ENCODE data around the gene MFSD2B.
"Not testable (repeated sequence)": the region's sequence is repeated elsewhere in the genome, so short reads cannot be mapped to it uniquely, and the experiment has no call there.

The MFSD2B gene

GRCh38 chr2:24009680-24010476, at the start of gene MFSD2B:
Gene MFSD2B, plus strand, starts transcription at chr2:24010085. Its CDS starts 12 bp downstream, at chr2:24010097.
- no peak for DNase-seq (ENCODE audit: low read depth)

DNA sequence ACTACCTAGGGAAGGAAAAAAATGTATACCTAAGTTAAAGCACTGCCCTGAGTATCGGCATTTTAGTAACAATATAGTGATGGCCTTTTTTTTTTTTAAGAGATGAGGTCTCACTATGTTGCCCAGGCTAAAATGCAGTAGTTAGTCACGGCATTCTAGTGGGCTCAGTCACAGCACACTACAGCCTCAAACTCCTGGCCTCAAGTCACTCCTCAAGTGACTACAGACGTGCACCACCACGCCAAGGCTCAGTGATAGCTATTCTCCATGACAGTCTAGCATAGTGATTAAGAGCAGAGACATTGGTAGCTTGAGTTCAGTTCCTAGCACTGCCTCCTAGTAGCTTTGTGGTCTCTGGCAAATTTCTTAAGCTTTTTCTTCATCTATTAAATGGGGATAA, 42.0 kb upstream of the MFSD2B start:
- no peak for DNase-seq (ENCODE audit: low read depth)

- no peak for DNase-seq (ENCODE audit: low read depth)
Measured at GRCh38 chr2:23976883-23977282, 33.0 kb upstream of the MFSD2B start.

DNA sequence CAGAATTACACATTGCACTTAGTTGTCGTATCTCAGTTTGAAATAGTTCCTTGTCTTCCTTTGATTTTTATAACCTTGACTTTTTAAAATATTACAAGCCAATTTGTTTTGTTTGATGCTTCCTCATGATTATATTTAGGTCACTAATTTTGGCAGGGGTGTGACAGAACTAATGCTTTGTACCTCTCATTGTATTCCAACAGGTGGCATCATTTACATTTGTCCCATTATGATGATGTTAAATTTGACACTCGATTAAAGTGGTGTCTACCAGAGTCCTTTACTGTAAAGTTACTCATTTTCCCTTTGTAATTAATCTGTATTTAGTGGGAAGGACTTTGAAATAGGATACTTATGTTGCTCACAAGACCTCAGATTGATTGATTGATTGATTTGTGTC, 21.5 kb upstream of the MFSD2B start:
- no peak for DNase-seq (ENCODE audit: low read depth)

DNA sequence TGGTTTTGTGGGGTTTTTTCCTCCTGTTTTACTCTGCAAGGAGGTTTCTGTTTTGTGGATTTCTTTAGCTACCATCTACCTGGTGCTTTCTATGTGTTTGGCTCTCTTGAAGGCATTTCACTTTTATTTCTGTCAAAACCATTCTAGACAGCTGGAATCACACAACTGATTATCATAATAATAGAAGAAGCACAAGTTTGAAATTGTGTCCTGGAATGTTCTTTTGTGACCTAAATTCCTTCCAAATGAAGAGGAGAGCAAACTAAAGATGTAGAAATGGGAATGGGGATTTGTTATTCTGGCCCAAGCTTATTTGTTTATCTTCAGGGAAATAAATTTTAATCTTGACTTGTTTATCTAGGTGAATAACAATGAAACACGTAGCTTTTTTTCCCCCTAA, 17.0 kb upstream of the MFSD2B start:
- DNase-seq (ENCODE audit: low read depth): no peak

DNA sequence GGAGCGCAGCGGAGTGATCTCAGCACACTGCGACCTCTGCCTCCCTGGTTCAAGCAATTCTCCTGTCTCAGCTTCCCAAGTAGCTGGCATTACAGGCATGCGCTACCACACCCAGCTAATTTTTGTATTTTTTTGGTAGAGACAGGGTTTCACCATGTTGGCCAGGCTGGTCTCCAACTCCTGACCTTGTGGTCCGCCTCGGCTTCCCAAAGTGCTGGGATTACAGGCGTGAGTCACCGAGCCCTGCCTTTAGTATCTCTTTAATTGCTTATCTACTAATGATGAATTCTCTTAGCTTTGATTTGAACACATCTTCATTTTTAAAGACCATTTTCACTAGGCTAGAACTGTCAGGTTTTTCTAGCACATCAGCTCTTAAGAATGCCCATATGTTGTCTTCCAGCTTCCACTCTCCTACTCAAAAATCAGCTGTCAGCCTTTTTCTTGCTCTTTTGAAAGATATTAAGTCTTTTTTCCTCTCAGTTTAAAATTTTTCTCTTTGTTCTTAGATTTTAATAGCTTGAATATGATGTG, 16.1 kb upstream of the MFSD2B start:
- DNase-seq (ENCODE audit: low read depth): no peak

DNA sequence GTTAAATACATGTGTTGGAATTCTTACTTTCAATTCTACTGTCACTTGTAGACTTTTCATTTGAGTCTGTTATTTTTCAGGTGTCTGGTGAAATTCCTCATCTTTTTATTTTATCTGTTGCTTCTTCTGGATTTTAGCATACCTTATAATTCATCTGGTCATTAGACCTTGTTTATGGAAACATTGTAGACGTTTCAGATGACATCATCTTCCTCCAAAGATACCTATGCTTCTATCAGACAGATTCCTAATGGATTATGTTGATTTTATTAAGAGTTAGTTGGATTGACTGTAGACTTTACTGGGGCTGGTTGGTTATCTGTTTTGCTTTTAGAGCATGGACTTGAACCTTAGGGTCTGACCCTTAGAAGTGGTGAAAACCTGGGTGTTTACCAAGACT, 15.3 kb upstream of the MFSD2B start:
- no peak for DNase-seq (ENCODE audit: low read depth)

DNA sequence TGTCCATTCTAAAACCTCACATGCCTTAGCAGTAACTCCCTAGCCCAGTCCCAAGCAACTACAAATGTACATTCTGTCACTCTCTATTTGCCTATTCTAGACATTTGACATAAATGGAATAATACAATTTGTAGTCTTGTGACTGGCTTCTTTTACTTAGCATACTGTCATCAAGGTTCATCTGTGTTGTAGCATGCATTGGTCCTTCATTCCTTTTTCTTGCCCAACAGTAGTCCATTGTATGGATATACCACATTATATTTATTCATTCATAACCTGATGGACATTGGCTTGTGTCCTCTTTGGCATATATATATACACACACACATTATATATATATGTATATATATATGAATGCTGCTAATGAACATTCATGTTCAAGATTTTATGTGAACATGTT, 2.2 kb upstream of the MFSD2B start:
- DNase-seq (ENCODE audit: low read depth): no peak

GRCh38 chr2:24008672-24009366, 1.1 kb upstream of the MFSD2B start:
- no peak for DNase-seq (ENCODE audit: low read depth)

DNA sequence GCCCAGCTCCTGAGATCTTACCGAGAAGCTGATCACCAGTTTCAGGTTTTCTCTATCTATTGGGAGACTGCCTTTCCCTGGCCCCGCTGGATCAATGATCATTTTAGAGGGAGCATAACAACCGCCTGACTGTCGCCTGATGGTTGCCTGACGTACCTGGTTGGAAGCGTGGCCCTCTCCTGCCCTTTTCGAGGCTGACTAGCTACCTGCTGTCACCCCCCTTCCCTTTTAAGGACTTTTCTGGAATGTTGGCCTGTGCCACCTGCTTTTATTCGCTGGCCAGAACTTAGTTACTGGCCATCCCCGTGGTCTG, 562 bp upstream of the MFSD2B start:
- no peak for DNase-seq (ENCODE audit: low read depth)

DNA sequence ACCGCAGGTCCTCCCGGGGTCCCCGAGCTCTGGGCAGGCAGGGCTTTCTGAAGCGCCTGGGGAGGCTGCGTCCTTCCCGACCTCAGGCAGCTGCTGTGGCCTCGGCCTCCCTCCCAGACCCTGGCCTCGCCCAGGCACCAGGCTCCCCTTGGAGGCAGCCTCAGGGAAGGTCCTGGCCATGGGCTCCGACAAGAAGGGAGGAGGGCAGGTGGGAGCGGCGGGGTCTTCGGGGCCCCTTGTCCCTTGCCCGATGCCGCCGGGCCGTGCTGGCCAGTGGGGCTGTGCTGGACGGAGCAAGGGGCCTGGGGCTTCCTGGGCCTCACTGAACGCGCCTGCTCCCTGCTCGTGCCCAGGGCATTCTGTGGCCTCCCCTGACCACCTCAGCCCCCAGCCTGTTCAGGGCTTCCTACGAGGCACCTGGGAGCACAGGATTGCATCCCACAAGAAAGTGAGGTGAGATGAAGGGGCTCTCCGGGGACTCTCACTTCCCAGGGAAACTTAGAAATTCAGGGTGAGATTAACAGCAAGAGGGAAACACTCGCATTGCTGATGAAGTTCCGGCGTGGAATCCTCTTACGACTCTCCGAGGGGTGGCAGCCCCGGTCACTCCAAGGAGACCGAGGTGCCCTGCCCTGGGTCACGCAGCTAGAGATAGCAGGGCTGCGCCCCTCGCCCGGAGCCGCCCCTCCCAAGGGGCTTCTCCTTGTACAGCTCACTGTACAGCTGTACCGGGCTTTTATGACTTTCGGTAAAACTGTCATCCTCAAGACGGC, 778 bp downstream of the MFSD2B start:
- no peak for DNase-seq (ENCODE audit: low read depth)

GRCh38 chr2:24011250-24012104, 1.6 kb downstream of the MFSD2B start:
- no peak for DNase-seq (ENCODE audit: low read depth)

- DNase-seq (ENCODE audit: low read depth): no peak
Measured at GRCh38 chr2:24012521-24013188, 2.8 kb downstream of the MFSD2B start.

GRCh38 chr2:24014902-24015301, 5.0 kb downstream of the MFSD2B start:
- DNase-seq (ENCODE audit: low read depth): not testable (repeated sequence)

DNA sequence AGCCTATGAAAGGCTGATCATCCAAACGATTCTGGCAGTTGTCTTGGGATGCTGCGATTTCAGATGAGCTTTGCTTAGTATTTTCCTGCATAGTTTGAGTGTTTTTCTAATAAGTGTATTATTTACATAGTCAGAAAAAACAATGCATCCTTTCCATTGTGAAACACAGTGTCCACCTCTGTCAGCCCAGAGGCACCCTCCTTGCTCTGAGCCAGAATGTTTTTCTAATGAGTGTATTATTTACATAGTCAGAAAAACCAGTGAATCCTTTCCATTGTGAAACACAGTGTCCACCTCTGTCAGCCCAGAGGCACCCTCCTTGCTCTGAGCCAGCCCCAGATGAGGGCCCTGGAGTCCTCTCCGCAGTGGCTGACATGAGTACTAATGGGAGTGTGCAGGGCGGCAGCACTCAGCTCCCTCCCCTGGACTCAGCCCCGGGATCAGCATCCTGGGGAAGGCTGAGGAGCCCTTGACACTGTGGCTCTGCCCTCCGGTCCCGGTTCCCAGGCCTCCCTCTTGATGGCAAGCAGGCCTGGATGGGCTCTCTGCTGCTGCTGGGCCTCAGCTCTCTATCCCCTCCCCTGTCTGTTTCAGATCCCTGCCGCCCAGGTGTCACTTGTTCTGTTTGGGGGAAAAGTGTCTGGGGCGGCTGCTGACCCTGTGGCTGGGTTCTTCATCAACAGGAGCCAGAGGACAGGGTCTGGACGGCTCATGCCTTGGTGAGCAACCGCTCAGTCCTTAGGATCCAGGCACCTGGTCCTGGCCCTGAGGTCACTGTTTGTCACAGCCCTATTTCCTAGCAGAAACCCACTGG, 5.9 kb downstream of the MFSD2B start:
- no peak for DNase-seq (ENCODE audit: low read depth)

DNA sequence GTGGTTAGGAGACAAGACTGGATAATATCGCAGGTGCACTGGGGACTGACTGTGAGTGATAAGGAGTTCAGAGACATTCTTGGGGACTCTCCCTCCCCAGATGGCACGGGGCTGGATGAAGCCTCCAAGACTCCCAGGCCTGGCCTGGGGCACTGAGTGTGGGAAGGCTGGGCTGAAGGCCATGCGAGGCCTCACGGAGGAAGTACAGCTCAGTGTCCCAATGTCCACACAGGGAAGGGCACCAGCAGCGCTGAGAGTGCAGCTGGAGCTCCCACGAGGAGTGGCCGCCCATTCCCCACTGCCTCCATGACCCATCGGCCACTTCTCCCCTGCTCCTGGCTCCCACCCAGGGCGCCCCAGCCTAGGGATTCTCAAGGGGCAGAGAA, 6.5 kb downstream of the MFSD2B start:
- DNase-seq (ENCODE audit: low read depth): no peak

DNA sequence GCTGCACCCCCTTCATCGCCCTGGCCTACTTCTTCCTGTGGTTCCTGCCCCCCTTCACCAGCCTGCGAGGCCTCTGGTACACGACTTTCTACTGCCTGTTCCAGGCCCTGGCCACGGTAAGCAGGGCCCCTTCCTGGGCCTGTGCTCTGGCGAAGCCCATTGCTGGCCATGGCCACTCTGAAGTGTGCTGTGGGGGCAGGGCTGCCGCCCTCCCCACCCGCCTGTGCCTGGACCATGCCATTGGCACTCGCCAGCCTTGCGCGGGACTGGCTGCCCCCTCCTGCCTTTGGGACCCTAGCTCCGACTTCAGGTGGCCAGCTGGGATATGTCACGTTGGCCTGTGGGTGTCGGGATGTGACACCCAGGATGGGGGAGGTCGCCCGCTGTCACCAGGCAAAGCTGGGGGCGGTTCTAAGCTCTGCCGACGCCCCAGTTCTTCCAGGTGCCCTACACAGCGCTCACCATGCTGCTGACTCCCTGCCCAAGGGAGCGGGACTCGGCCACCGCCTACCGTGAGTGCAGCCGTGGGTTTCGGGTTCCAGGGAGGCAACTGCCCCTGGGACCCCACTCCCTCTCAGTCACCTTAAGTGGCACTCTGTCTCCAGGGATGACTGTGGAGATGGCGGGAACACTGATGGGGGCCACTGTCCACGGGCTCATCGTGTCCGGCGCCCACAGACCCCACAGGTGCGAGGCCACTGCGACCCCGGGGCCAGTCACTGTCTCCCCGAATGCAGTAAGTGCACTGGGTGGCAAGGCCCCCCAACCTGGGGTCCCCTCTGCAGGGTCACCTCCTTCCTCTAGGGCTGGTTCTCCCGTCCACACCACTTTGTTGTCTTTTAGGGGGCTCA, 7.2 kb downstream of the MFSD2B start:
- no peak for DNase-seq (ENCODE audit: low read depth)

- no peak for DNase-seq (ENCODE audit: low read depth)
Measured at GRCh38 chr2:24017711-24018110, 7.8 kb downstream of the MFSD2B start.

DNA sequence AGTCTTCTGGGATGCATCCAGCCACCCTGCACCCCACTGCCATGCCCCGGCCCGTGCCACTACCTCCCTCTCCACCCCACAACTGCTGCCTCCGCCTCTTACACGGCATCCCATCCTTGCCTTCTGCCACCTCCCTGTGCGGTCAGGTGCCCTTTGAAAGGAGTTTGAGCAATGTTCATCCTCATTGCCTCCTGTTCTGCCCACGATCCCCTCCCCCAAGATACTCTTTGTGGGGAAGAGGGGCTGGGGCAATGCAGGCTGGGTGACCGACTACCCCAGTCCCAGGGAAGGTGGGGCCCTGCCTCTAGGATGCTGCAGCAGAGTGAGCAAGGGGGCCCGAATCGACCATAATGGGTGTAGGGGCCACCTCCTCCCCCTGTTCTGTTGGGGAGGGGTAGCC, 8.4 kb downstream of the MFSD2B start:
- DNase-seq (ENCODE audit: low read depth): no peak

Data from stimulated activated CD8-positive, alpha-beta memory T cell treated with anti-CD3 and anti-CD28 coated beads, Interleukin-12 subunit alpha, Interleukin-12 subunit beta, amount 100 ng/mL, for 1 hour (primary cell).